ENCODE data around the gene DST.

- TF ChIP-seq EZH2 (IDR thresholded peaks at IDR 0.05; ENCODE audit: insufficient read depth, low read length) (no peak), CTCF (IDR thresholded peaks at IDR 0.05; ENCODE audit: insufficient read depth, low read depth, low read length) (no peak)
Observed at GRCh38 chr6:56535626-56536025, 107.1 kb downstream of the DST start.

All from astrocyte (in vitro differentiated cells and primary cell).